Fibroblast of skin of back (primary cell): ENCODE measurements around the gene ST3GAL4. TPM values are rescaled to one million over a fixed set of nuclear protein-coding genes. Genes with fewer than 3 reads are reported as not detected.
"Not testable (repeated sequence)": the region's sequence is repeated elsewhere in the genome, so short reads cannot be mapped to it uniquely, and the experiment has no call there.

Source experiments
- DNase-seq: peaks from one replicate; pipeline ENCODE4 v3.0.0-alpha.2; 2013
- polyA plus RNA-seq, 2 experiments: library from polyadenylated mRNA; unstranded; fragments of 120-200 nt; gene quantifications; one replicate each; pipeline ENCODE4 v1.2.1, GENCODE V29; 2013; ENCODE audit not compliant: insufficient read length in 2 of 2

The ST3GAL4 gene
- 23.7 TPM for polyA plus RNA-seq (2013, experiment 1 of 2; ENCODE audit: insufficient read length)
- polyA plus RNA-seq (2013, experiment 2 of 2; ENCODE audit: insufficient read length), result 15.2 TPM

GRCh38 chr11:126355324-126355925 is at the start of gene ST3GAL4:
ST3GAL4 (plus strand) TSS chr11:126355686; CDS start chr11:126406156, 50,470 bp downstream.
- peak; percentile 80 for DNase-seq

GRCh38 chr11:126305699-126306098 is 49.8 kb upstream of the ST3GAL4 start:
- DNase-seq, result no peak

GRCh38 chr11:126307706-126308105 is 47.8 kb upstream of the ST3GAL4 start:
- peak; percentile 55 for DNase-seq

DNA sequence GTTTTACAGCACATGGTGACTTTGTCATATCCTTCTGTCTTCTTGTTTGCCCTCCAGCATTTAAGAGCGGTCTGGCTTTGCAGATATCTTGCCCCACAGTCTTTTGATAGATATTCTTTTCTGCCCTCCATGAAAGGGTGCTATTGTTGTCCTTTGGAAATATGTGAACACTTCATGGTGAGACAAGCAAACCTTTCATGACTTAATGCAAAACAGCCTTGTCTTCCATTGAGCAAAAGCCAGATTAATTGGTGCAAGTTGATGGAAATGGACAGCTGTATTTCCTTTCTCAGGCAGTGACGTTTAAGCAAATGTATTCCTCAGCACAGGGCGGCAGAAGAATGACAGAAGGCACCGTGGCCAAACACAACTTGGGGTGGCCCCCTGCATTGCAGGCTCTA is 47.2 kb upstream of the ST3GAL4 start:
- no peak for DNase-seq

- DNase-seq, result not testable (repeated sequence)
Measured at GRCh38 chr11:126308771-126309170, 46.7 kb upstream of the ST3GAL4 start.

DNA sequence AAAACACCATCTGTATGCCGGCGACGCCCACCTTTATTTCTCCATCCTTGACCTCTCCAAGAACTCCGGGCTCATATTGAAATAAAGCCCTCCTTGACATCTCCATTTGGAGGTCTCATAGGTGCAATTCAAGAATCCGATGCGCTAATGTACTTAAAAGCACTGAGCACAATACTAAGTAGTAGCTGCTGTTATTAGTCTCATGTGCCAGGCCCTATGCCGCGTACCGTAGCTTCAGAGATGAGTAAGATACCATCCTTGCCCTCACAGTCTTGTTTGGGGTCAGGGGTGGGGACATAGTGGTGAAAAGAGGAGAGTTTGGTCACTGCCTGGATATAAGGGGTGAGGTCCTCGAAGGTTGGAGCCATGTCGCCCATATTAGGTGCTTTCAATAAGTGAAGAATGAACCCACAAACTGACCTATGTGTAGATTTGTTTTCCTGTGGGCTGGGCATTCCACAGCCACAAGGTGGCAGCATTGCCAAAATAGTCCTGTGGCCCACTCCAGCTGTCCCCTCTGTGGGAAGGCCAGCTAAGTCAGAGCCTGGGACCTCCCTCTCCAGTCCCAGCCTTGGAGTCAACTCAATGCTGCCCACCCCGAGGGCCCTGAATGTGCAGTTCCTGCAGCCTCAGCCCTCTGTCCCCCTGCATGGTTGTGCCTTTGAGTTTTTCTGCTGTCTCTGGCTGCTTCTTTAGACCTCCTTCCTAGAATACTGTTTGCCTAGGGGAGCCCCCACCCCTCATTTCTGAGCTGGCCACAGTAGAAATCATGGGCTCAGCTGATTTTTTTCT is 45.1 kb upstream of the ST3GAL4 start:
- peak; percentile 77 for DNase-seq

- DNase-seq, result no peak
Measured at GRCh38 chr11:126310992-126311310, 44.5 kb upstream of the ST3GAL4 start.

DNA sequence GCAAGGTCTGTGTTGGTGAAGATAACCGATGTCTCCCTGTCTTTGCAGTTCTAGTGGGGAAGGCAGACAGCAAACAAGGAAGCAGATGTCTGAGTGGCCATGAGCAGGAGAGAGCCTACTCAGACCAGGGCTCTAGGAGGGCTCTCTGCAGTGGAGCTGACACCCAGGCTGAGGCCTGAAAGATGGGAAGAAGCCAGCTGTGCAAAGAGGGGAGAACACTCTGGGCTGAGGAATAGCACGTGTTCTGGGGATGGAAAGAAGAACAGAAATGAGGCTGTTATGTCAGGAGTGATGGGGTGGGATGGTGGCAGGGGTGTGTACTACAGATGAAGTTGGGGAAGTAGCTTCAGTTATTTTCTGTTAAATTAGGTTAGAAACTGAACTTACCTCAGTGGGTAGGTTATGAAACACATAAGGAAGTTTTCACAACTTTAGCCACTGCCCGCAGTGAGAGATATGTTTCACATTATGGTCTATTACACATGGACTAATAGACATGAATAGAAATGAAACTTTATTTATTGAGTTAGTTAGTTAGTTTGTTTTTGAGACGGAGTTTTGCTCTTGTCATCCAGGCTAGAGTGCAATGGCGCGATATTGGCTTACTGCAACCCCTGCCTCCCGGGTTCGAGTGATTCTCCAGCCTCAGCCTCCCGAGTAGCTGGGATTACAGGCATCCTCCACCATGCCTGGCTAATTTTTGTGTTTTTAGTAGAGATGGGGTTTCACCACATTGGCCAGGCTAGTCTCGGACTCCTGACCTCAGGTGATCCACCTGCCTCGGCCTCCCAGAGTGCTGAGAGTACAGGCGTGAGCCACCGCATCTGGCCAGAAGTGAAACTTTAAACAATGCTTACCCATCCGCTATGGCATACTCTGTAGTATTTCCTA is 43.8 kb upstream of the ST3GAL4 start:
- DNase-seq, result no peak

- DNase-seq, result no peak
Measured at GRCh38 chr11:126312961-126313360, 42.5 kb upstream of the ST3GAL4 start.

DNA sequence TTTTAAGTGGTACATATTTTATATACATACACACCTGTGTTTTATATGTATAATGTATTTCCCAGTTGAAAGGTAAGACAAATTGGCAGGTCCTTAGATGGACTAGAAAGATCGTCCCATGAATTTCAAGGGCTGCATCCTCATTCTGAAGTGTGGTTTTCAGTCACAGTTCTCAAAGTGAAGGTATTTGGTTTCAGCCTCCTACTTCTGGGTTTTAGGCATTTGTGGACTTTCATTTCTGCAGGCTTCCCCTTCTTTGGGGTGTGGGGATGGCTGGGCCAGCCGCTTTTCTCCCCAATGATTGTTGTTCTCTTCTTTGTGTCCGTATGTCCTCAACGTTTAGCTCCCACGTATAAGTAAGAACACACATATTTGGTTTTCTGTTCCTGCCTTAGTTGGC is 41.7 kb upstream of the ST3GAL4 start:
- no peak for DNase-seq

- no peak for DNase-seq
Measured at GRCh38 chr11:126317432-126317755, 38.1 kb upstream of the ST3GAL4 start.

DNA sequence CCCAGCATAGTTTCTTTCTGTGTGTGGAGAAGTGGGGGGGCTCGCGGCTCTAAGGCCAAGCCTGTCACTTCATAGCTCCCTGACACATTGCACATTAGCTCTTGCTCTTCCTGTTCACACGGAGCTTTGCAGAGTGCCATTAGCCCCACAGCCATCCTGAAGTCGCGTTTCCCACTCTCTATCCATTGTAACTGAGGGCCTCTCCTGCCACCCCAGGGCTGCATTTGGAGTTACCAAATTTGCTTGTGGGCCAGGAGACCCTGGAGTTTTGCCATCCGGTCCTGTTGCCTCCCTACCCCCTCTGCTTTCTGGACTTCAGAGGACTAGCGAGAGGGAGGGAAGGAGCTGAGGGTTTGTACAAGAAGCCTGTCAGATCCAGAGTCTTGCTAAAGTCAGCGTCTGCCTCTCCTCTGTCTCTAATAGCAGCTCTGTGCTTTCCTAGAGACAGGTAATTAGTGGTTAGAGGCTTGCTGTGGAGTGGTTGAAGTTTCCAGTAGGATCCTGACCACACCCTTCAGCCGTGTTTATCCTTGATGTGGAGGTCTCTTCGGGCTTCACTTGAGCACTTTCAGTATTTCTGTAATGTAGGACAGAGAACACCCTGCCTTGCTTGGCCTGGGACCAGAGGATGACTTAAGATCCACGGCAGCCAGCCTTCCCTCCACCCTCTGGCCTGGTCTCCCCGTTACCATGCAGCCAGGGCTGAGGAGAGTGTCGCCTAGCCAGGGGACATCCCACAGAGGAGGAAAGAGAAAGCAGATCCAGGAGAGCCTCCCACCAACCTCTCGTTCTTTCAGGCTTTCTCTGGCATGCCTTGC is 37.5 kb upstream of the ST3GAL4 start:
- DNase-seq, result peak; percentile 89

DNA sequence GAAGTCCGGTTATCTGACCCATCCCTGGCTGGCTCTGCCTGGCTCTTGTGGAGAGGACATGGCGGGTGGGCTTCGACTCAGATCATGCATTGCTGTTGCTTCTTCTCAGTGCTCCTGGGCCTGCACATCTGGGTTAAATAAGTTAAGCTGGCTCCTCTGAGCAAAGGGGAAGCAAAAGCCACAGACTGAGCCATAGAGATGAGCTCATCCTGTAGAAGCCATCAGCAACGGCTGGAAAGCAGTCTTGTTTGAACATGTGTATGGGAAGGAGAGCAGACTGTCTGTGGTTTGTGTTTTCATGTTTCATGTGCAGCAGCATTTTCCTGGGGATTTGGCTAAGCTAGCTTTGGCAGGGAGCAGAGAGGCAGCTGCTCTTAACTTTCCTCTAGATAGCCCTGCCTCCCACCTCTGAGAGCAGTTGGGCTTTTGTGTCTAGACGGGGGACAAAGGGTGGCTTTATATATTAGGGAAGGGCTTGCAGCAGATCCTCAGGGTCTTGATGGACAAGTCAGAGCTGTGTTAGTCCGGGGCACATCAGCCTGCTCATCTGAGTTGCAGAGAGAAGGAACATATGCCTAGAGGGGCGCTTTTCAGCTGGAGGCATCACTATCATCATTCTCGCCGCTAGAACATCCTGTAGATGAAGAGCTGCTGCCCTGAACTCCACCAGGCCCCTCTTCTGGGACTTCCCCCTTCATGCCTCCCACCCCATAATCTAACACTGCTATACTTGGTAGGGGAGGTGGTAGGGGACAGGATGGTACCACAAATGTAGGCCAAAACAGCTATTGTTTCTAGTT is 36.7 kb upstream of the ST3GAL4 start:
- DNase-seq, result peak; percentile 93

- DNase-seq, result no peak
Measured at GRCh38 chr11:126319374-126319740, 36.1 kb upstream of the ST3GAL4 start.

DNA sequence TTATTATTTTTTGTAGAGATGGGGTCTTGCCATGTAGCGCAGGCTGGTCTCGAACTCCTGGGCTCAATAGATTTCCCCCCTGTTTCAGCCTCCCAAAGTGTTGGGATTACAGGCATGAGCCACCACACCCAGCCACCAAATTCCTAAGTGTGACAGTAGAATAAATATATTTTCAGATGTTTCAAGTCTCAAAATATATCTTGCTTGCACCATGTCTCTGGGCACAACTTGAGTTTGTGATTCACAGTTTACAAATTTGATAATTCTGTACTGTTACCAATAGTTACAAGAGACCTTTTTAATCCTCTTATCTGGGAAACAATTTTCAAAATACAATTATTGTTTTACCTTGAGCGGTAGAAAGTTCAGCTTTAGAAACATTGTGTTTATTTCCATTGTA is 32.5 kb upstream of the ST3GAL4 start:
- no peak for DNase-seq

DNA sequence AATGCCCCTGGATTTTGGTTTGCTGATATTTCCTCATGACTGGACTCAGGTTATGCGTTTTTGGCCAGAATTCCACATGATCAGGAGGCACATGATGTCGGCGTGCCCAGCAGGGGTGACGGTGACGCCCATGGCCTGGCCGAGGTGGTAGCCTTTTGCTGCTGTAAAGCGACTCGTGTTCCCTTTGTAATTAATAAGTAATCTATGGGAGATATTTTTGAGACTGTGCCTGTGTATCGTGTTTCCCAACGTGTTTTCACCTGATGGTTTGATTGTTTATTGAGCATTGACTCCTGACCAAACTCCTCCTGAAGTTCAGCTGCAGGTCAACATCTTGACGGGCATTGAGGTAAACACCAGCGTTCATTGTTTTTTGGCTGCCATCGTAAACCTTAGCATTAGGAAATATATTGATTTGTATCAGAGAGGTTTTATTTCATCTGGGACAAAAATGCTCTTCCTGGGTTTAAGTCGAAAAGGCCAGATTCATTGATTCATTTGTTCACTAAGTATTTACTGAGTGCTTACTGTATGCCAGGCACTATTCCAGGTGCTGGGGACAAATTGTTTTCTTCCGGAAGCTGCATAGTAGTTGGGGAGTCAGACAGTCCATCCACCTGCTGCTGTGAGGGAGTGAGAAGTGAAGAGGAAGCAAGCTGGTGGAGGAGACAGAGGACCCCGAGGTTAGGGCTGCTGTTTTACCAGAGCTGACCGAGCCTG is 28.0 kb upstream of the ST3GAL4 start:
- no peak for DNase-seq

DNA sequence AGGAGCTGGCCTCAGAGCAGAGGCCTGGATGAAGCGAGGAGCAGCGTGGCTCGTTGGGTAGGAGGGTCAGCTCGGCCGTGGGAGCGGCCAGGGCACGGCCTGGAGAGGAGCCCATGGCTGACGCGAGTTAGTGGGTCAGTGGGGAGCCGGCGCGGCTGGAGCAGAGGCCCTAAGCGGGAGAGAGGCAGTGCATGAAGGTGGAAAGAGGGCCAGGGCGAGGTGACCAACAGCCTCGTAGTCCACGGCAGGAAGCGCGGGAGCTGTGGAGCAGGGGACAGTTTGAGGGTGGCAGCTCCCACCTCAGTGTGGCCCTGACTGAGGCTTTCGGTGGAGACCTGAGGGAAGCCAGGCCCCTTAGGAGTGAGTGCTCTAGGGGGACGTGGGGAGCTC is 27.5 kb upstream of the ST3GAL4 start:
- no peak for DNase-seq

DNA sequence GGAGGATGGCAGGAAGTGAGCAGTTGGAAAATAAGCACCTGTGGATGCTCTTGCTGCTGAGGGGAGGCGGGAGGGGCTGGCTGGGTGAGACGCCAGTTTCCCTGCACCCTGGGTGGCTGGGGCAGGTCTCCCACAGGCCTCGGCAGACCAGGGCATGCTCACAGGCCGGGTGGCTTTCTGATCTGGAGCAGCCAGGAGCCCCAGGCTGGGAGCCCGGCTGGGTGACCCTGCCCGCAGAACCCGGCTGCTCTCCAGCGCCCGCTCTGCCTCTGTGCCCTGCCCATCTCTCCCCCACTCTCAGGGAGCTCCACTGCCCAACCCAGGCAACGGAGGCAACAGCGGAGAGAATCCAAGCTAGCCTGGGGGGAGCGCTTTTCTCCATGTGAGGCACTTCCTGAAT is 27.0 kb upstream of the ST3GAL4 start:
- DNase-seq, result no peak

DNA sequence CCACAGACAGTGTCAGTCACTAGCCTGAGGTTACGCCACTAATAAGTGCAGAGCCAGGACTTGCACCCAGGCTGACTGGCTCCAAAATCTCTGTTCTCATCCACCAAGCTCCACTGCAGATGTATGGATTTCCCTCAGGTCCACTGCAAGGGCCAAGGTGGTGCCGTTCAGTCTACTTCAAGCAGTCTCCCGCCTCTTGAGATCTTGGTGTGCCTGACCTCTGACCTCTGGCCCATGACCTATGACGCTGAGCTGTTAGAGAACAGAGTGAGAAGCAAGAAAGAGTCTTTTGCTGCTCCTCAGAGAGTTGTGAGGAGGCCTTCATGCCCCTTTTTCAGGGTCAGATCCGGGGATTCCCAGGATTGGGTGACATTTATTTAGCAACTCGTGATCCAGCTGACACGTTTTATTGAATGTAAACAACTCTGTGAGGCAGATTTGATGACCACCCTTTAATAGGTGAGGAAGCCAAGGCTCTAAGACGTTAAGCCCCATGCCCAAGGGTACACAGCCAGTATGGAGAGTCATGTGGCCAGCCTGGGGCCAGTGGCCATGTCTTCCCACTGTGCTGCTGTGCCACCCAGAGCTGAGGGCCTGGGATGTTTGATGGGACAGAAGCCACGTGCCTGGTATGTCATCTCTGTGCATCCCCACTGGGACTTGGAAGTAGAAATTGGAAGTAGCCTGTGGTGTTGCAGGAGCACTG is 26.4 kb upstream of the ST3GAL4 start:
- DNase-seq, result no peak

GRCh38 chr11:126329644-126330211 is 25.8 kb upstream of the ST3GAL4 start:
- no peak for DNase-seq
